SKM-1 (cell line): ENCODE measurements around the gene PCDHGA9.
"Not testable (repeated sequence)": the region's sequence is repeated elsewhere in the genome, so short reads cannot be mapped to it uniquely, and the experiment has no call there.

Source experiments
- DNase-seq: peaks from one replicate; lab custom pipeline; 2025; ENCODE audit not compliant: unreplicated experiment; lab: John Stamatoyannopoulos, UW

Gene PCDHGA9

GRCh38 chr5:141402553-141403243, at the start of gene PCDHGA9:
TSS of gene PCDHGA9 (plus strand) at chr5:141402778. CDS start at chr5:141402953, 175 bp downstream.
- no peak for DNase-seq

GRCh38 chr5:141354900-141355469, 47.6 kb upstream of the PCDHGA9 start, which contains the start of gene PCDHGA4:
TSS of gene PCDHGA4 (plus strand) at chr5:141355021. CDS start at chr5:141355108, 87 bp downstream.
- DNase-seq: no peak

- no peak for DNase-seq
Measured at GRCh38 chr5:141355641-141356040, 46.9 kb upstream of the PCDHGA9 start.

GRCh38 chr5:141356133-141356532, 46.4 kb upstream of the PCDHGA9 start:
- DNase-seq: no peak

- no peak for DNase-seq
Measured at GRCh38 chr5:141356950-141357349, 45.6 kb upstream of the PCDHGA9 start.

GRCh38 chr5:141359790-141360426, 42.7 kb upstream of the PCDHGA9 start, which contains the start of gene PCDHGB2:
TSS of gene PCDHGB2 (plus strand) at chr5:141359994. CDS start at chr5:141360136, 142 bp downstream.
- DNase-seq: no peak

GRCh38 chr5:141360685-141361084, 41.9 kb upstream of the PCDHGA9 start:
- no peak for DNase-seq

- no peak for DNase-seq
Measured at GRCh38 chr5:141362719-141363118, 39.9 kb upstream of the PCDHGA9 start.

- no peak for DNase-seq
Measured at GRCh38 chr5:141363952-141364660, 38.5 kb upstream of the PCDHGA9 start, which contains the start of gene PCDHGA5. TSS of gene PCDHGA5 (plus strand) at chr5:141364162. CDS start at chr5:141364331, 169 bp downstream.

- no peak for DNase-seq
Measured at GRCh38 chr5:141366016-141366896, 36.3 kb upstream of the PCDHGA9 start.

- no peak for DNase-seq
Measured at GRCh38 chr5:141369994-141370848, 32.4 kb upstream of the PCDHGA9 start, which contains the start of gene PCDHGB3. TSS of gene PCDHGB3 (plus strand) at chr5:141370242. CDS start at chr5:141370395, 153 bp downstream.

GRCh38 chr5:141371572-141372475, 30.8 kb upstream of the PCDHGA9 start:
- DNase-seq: no peak

GRCh38 chr5:141373673-141374317, 28.8 kb upstream of the PCDHGA9 start, which contains the start of gene PCDHGA6:
TSS of gene PCDHGA6 (plus strand) at chr5:141373891. CDS start at chr5:141374084, 193 bp downstream.
- DNase-seq: no peak

- no peak for DNase-seq
Measured at GRCh38 chr5:141374627-141375026, 28.0 kb upstream of the PCDHGA9 start.

GRCh38 chr5:141375444-141376155, 27.0 kb upstream of the PCDHGA9 start:
- not testable (repeated sequence) for DNase-seq

GRCh38 chr5:141382469-141383294, 19.9 kb upstream of the PCDHGA9 start, which contains the start of gene PCDHGA7:
TSS of gene PCDHGA7 (plus strand) at chr5:141382742. CDS start at chr5:141382900, 158 bp downstream.
- DNase-seq: no peak
